Skeletal muscle tissue (tissue), 4 donors: ENCODE data around the gene PPM1M. TPM values are rescaled to one million over a fixed set of nuclear protein-coding genes. Genes with fewer than 3 reads are reported as not detected.

Experiments used
- H3K27ac ChIP-seq: one replicate; pipeline ENCODE4 v1.7.0; 2013; ENCODE audit warnings: mild to moderate bottlenecking, low read depth, low read length, inconsistent platforms
- H3K27me3 ChIP-seq, 3 donors: one replicate each; pipeline ENCODE4 v1.7.0; 2013; ENCODE audit warnings: low read length in 3 of 3; ENCODE audit not compliant: control insufficient read depth in 3 of 3, insufficient read depth in 3 of 3
- H3K36me3 ChIP-seq, 3 donors: one replicate each; pipeline ENCODE4 v1.7.0; 2013; ENCODE audit warnings: low read length in 3 of 3; ENCODE audit not compliant: control insufficient read depth in 3 of 3, insufficient read depth in 3 of 3
- H3K4me1 ChIP-seq, 3 donors: one replicate each; pipeline ENCODE4 v1.7.0; 2013; ENCODE audit warnings: low read length in 3 of 3, mild to moderate bottlenecking in 3 of 3; ENCODE audit not compliant: control insufficient read depth in 3 of 3, insufficient read depth in 3 of 3
- H3K4me3 ChIP-seq, 3 donors: one replicate each; pipeline ENCODE4 v1.7.0; 2013; ENCODE audit warnings: low read length in 3 of 3
- H3K9ac ChIP-seq, 3 donors: one replicate each; pipeline ENCODE4 v1.7.0; 2013; ENCODE audit warnings: low read length in 3 of 3, mild to moderate bottlenecking in 3 of 3, moderate library complexity in 2 of 3, low read depth in 1 of 3
- H3K9me3 ChIP-seq, 3 donors: one replicate each; pipeline ENCODE4 v1.7.0; 2013; ENCODE audit warnings: low read length in 3 of 3; ENCODE audit not compliant: control insufficient read depth in 3 of 3
- total RNA-seq: library from RNA; depleted of rRNA; stranded (reverse); fragments of >200 nt; gene quantifications from one replicate; pipeline ENCODE4 v1.2.3, GENCODE V29; 2014
- donor health status: Osteomylitis.

Gene PPM1M
- total RNA-seq, 1 donor from 2014 or later, result 8.4 TPM

DNA sequence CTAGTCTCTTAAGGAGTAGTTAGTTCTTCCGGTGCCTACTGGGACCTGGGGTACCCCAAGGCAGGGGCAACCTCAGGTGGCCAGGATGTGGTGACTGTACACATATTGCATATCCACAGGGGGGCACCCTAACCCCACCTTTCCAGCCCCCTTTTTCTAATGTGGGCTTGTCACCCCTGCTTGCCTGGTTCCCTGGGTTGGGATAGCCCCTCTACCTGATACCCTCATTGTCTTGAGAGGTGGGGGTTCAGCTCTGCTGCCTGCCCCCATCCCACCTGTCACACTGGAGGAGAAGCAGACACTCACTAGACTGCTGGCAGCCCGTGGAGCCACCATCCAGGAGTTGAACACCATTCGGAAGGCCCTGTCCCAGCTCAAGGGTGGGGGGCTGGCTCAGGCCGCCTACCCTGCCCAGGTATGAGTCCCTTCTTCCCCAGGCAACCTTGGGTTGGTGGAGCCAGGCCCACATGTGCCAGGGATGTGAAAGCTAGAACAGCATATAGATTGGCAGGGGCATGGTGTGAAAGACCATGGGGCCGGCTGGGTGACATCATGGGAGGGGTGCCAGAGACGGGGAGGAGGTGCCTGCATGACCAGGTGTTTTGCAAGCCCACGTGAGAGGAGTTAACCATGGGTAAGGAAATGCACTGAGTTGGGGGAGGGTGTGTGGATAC is 46.1 kb downstream of the PPM1M start:
- Histone ChIP-seq H3K9me3 (no peaks in the 10 kb centered on the region), H3K9ac (no peak overlapping the region), H3K27me3 (no peaks in the 10 kb centered on the region), H3K36me3 (peaks cover 11 to 23% (median 20%) of the 10 kb centered on the region in 3 donors), H3K4me1 (peaks cover 10 to 22% (median 11%) of the 10 kb centered on the region in 3 donors), H3K27ac (no peak overlapping the region), H3K4me3 (no peak overlapping the region)

DNA sequence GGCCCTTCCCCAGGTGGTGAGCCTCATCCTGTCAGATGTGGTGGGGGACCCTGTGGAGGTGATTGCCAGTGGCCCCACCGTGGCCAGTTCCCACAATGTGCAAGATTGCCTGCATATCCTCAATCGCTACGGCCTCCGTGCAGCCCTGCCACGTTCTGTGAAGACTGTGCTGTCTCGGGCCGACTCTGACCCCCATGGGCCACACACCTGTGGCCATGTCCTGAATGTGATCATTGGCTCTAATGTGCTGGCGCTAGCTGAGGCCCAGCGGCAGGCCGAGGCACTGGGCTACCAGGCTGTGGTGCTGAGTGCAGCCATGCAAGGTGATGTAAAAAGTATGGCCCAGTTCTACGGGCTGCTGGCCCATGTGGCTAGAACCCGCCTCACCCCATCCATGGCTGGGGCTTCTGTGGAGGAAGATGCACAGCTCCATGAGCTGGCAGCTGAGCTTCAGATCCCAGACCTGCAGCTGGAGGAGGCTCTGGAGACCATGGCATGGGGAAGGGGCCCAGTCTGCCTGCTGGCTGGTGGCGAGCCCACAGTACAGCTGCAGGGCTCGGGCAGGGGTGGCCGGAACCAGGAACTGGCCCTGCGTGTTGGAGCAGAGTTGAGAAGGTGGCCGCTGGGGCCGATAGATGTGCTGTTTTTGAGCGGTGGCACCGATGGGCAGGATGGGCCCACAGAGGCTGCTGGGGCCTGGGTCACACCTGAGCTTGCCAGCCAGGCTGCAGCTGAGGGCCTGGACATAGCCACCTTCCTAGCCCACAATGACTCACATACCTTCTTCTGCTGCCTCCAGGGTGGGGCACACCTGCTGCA is 46.9 kb downstream of the PPM1M start:
- Histone ChIP-seq H3K36me3 (peaks cover 11 to 23% (median 20%) of the 10 kb centered on the region in 3 donors), H3K9me3 (no peaks in the 10 kb centered on the region), H3K27me3 (no peaks in the 10 kb centered on the region), H3K27ac (no peak overlapping the region), H3K4me1 (peaks cover 4 to 16% (median 5%) of the 10 kb centered on the region in 3 donors), H3K4me3 (no peak overlapping the region), H3K9ac (peak overlapping the region in 1 of 3 donors; percentile 3)

DNA sequence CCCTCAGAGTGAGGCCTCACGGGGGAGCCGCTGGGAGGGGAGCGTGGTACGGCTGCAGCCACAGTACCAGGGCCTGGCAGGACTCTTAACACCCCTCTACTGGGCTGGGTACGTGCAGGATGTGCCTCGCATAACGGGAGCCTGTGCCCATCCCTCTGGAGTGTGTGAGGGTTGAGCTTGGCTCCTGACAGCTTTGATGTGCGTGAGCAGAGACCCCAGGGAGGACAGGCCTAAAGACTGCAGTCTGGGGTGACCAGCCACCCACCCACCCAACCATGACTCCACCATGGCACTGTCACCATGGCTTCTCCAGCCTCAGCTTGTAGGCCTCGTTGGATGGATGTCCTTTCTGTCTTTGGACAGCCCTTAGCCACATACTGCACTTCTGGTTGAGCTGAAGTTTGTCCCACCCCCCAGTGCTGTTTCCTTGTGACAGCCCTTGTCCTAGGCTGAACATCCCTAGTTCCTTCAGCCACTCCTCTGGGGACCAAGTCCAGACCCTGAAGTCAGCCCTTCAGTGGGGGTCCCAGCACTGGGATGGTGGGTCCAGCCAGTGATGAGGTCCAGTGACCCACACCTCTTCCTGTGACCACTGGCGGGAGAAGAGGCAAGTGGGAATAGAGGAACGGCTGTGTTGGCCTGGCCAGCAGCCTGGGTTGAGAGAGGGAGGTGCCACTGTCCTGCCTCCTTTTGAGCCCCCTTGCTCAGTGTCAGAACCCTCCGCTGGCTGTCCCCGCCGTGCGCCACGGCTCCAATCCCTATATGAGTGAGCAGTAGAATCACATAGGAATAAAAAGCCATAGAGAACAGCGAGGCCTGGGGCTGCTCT is 48.1 kb downstream of the PPM1M start:
- Histone ChIP-seq H3K9ac (no peak overlapping the region), H3K27me3 (no peaks in the 10 kb centered on the region), H3K36me3 (peaks cover 11 to 23% (median 20%) of the 10 kb centered on the region in 3 donors), H3K4me1 (peaks cover 2 to 8% (median 2%) of the 10 kb centered on the region in 3 donors), H3K27ac (no peak overlapping the region), H3K4me3 (no peak overlapping the region), H3K9me3 (no peaks in the 10 kb centered on the region)

DNA sequence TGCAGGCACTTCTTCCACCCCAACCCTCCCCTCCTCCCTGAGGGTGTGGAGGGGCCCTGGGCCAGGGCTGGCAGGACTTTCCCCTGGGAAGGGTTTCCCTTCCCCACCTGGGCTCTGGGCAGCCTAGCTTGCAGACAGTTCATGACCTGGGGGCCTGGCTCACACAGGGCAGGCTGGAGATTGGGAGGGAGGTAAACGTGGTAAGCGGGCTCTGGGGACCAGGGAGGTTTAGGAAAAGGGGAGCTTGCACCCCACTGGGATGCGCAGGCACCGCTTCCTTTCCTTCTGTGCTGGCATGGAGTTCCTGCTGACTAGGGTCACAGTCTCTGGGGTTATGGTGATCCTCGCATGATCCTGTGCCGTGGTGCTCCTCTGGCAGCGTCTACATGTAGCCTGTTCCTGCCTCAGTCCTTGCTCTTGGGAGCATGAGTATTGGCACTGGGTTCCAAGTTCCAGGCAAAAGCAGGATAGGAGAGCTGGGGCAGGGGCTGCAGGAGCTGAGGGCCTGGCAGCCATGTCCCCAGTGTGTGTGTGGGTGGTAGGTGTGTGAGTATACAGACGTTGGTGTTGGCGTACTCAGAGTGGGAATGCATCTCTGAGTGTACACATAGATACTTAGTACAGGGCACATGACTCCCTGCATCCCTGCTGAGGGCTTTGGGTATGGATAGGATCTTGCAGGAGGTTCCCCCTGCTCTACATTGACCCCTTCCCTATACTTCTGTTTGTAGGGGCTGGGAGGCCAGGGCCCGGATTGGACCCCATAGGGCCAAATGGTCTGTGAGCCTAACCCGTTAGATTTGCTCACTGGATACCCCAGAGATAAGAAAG is 49.0 kb downstream of the PPM1M start:
- Histone ChIP-seq H3K36me3 (peaks cover 11 to 23% (median 20%) of the 10 kb centered on the region in 3 donors), H3K27me3 (no peaks in the 10 kb centered on the region), H3K4me1 (no peaks in the 10 kb centered on the region)

DNA sequence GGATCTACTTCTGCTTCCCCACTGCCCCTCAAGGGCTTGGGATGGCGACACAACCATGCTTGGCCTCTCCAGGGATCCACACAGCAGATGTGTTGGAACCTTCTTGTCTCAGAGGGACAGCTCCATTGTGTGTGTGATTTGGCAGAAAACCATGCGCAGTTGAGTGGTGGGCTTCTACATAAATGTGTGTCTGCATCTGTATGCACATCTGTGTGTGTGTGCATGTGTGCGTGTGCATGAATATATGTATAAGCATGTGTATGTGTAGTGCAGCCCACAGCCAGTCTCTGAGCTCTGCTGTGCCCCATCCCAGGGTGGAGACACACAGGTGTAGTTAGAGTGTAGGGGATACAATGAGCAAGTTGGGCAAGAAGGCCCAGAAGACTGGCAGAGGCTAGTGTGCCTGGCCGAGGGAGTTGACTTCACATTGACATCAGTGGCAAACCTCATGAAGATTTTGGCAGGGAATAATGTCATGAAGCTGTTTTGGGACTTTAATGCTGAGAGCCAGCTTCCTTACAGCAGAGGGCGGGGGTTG is 50.2 kb downstream of the PPM1M start:
- no peak overlapping the region for H3K9ac ChIP-seq
- H3K4me3 ChIP-seq, result no peak overlapping the region
- peaks cover 11 to 21% (median 20%) of the 10 kb centered on the region in 3 donors for H3K36me3 ChIP-seq
- no peak overlapping the region for H3K27ac ChIP-seq
- H3K4me1 ChIP-seq, result no peaks in the 10 kb centered on the region
- H3K9me3 ChIP-seq, result no peaks in the 10 kb centered on the region
- H3K27me3 ChIP-seq, result no peaks in the 10 kb centered on the region

More for the DNA sequence above, 49.0 kb downstream of the PPM1M start:
- H3K9ac ChIP-seq, result no peak overlapping the region
- H3K4me3 ChIP-seq, result no peak overlapping the region
- H3K27ac ChIP-seq, result no peak overlapping the region
- no peaks in the 10 kb centered on the region for H3K9me3 ChIP-seq

DNA sequence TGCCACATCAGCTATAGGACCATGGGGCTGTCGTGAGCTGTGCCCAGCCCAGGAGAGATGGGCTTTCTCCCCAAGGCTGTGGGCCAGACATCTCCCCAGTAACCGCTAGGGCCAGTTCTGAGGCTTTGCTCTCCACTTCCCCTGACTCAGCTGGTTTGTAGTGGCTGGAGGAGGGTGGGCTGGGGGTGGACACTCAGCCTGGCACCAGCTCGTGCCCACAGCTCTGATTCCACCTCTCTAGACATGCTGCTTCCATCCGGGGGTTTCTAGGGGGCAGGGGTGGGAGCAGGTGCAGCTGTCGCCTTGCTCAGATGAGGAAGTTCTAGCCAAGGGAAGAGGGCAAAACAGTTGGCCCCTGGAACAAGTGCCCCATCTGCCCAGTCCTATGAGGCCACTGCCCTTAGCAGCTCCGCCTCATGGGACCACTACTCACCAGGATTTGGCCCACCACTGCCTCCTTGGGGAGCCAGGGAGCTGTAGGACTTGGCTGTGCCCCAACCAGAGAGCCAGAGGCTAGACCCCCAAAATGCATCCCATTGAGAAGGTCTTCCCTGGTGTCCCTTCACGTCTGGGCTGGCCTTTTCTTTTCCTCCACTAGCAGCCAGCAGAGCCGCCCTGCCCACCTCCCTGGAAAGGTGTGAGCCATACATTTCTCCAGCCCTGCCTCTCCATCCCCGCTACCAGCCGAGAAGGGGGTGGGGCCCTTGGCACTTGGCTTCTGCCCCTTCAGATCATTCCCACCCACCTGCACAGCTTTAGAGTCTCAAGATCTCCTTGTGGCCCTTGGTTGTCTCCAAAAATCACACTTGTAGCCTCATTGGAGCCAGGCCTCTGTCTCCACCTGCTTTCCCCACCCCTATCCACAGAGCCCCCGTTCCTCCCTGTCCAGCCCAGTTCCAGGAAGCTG is 51.9 kb downstream of the PPM1M start:
- Histone ChIP-seq H3K9ac (no peak overlapping the region), H3K27ac (no peak overlapping the region), H3K27me3 (no peaks in the 10 kb centered on the region), H3K36me3 (peaks cover 5 to 10% (median 8%) of the 10 kb centered on the region in 3 donors), H3K4me3 (no peak overlapping the region), H3K9me3 (no peaks in the 10 kb centered on the region), H3K4me1 (no peaks in the 10 kb centered on the region)

DNA sequence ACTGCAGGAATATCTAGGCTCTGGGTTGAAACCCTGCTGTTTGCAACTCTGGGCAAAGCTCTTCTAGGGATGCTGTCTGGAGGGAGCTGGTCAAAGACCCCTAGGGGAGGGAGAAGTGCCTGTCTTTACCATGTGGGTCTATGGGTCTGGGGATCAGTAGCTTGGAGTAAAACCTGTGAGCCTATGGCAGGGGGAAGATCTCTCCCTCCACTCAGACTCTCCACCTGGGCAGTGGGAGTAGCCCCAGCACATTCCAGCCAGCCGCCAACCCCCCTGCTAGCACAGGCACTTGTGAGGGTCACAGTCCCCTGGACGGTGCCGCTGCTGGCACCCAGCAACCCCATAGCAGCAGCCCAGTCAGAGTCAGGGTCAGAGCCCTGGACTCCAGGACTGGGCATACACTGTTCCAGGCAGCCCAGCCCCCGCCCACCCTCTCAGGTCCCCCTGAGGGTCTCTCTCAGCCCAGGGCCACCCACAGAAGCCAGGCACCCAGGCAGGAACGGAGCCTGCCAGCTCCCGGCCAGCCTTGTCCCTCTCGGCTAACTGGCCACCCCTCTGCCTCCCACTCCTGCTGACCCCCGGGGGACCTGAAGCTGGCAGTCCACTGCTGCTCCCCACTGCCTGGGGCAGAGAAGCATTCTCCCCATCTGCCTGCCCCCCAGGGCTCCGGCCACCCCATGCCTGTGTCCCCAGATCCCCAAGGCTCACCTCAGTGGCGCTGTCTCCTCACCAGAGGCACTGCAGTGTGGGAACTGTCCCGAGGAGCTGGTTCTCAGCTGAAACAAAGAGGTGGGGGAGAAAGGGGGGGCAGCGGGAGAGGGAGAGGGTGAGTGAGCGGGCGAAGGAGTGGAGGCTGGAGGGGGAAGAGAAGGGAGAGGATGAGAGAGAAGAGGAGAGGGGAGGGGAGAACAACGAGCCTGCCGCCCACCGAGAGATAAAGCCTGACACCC is 52.9 kb downstream of the PPM1M start:
- Histone ChIP-seq H3K27ac (no peak overlapping the region), H3K9ac (peak overlapping the region in 1 of 3 donors; percentile 16), H3K4me3 (no peak overlapping the region), H3K9me3 (no peaks in the 10 kb centered on the region), H3K27me3 (no peaks in the 10 kb centered on the region), H3K4me1 (no peaks in the 10 kb centered on the region), H3K36me3 (peaks cover 0 to 3% (median 2%) of the 10 kb centered on the region in 3 donors)
